SW 1271 (cell line): ENCODE results near the gene YOD1.

ENCODE experiments used
- DNase-seq, 2 experiments: peaks; one replicate each; lab custom pipeline; 2025; lab: John Stamatoyannopoulos, UW

The YOD1 gene

GRCh38 chr1:207072233-207072632, 21.2 kb upstream of the YOD1 start:
- no peak for DNase-seq

- no peak for DNase-seq
Observed at GRCh38 chr1:207071426-207071825, 20.4 kb upstream of the YOD1 start.

- DNase-seq = no peak
Observed at GRCh38 chr1:207070811-207071210, 19.8 kb upstream of the YOD1 start.

GRCh38 chr1:207069858-207070506, 19.0 kb upstream of the YOD1 start:
- DNase-seq = no peak

GRCh38 chr1:207069061-207069460, 18.1 kb upstream of the YOD1 start:
- DNase-seq = no peak

GRCh38 chr1:207067665-207068064, 16.7 kb upstream of the YOD1 start:
- DNase-seq = no peak

GRCh38 chr1:207067185-207067584, 16.2 kb upstream of the YOD1 start:
- no peak for DNase-seq

GRCh38 chr1:207064561-207064960, 13.6 kb upstream of the YOD1 start:
- no peak for DNase-seq

GRCh38 chr1:207063014-207063413, 12.0 kb upstream of the YOD1 start:
- no peak for DNase-seq

- DNase-seq = no peak
Observed at GRCh38 chr1:207062058-207062457, 11.1 kb upstream of the YOD1 start.

GRCh38 chr1:207060596-207060995, 9.6 kb upstream of the YOD1 start:
- no peak for DNase-seq

GRCh38 chr1:207059881-207060280, 8.9 kb upstream of the YOD1 start:
- no peak for DNase-seq

- DNase-seq = no peak
Observed at GRCh38 chr1:207058878-207059867, 8.2 kb upstream of the YOD1 start.

GRCh38 chr1:207058252-207058651, 7.2 kb upstream of the YOD1 start:
- DNase-seq = no peak

GRCh38 chr1:207056673-207057072, 5.7 kb upstream of the YOD1 start:
- DNase-seq = no peak

- DNase-seq = no peak
Observed at GRCh38 chr1:207055386-207056001, 4.5 kb upstream of the YOD1 start.

GRCh38 chr1:207054491-207054890, 3.5 kb upstream of the YOD1 start:
- no peak for DNase-seq

GRCh38 chr1:207052911-207053769, 2.1 kb upstream of the YOD1 start, which contains the start of gene PFKFB2:
Gene PFKFB2, plus strand, starts transcription at chr1:207053275. Its CDS starts 1,443 bp downstream, at chr1:207054718.
- DNase-seq = peak; percentile 89 to 92

- peak; percentile 56 to 75 for DNase-seq
Observed at GRCh38 chr1:207050480-207051190, 373 bp downstream of the YOD1 start.

- peak in 1 of 2 experiments; percentile 41 for DNase-seq
Observed at GRCh38 chr1:207049974-207050391, 1.0 kb downstream of the YOD1 start.

GRCh38 chr1:207049514-207049913, 1.5 kb downstream of the YOD1 start:
- DNase-seq = no peak
